Measurements from ENCODE around the gene ANO5. TPM values are rescaled to one million over a fixed set of nuclear protein-coding genes. Genes with fewer than 3 reads are reported as not detected.

The ANO5 gene
- total RNA-seq, 1 experiment from 2014 or later: 1.1 TPM

- Histone ChIP-seq H3K9ac (ENCODE audit: low read length) (no peak overlapping the region), H3K79me2 (ENCODE audit: insufficient read depth, low read length) (no peaks in the 10 kb centered on the region), H3K9me3 (ENCODE audit: control insufficient read depth in 1 of 2, insufficient read depth in 1 of 2, low read depth in 1 of 2, low read length in 2 of 2) (no peaks in the 10 kb centered on the region), H2AFZ (ENCODE audit: low read depth, low read length, poor library complexity, severe bottlenecking) (no peak overlapping the region), H3K4me2 (ENCODE audit: low read length) (no peak overlapping the region), H3K9me2 (ENCODE audit: insufficient read depth) (no peaks in the 10 kb centered on the region), H3K27me3 (ENCODE audit: insufficient read depth, low read length) (no peaks in the 10 kb centered on the region), H3K27ac (ENCODE audit: low read depth, low read length) (no peak overlapping the region), H4K20me1 (ENCODE audit: insufficient read depth) (no peaks in the 10 kb centered on the region), H3K4me1 (ENCODE audit: control insufficient read depth in 1 of 2, insufficient read depth in 2 of 2, low read length in 2 of 2) (peaks cover 0 to 8% of the 10 kb centered on the region in 2 experiments; a peak in 1 of 4 replicates), H3K4me3 (replicated peaks in 1 of 2; ENCODE audit: low read depth in 1 of 2, low read length in 2 of 2) (no peak overlapping the region), H3K36me3 (ENCODE audit: control insufficient read depth in 1 of 2, insufficient read depth in 2 of 2, low read length in 2 of 2) (no peaks in the 10 kb centered on the region)
- no peak for TF ChIP-seq CEBPB (IDR thresholded peaks at IDR 0.05; ENCODE audit: low read depth)
- no peak for TF ChIP-seq JUND (IDR thresholded peaks at IDR 0.05)
- TF ChIP-seq ZNF274 (IDR thresholded peaks at IDR 0.05; ENCODE audit: low read depth, low read length): no peak
- TF ChIP-seq MAX (IDR thresholded peaks at IDR 0.05): no peak
- no peak for TF ChIP-seq POLR2A (IDR thresholded peaks at IDR 0.05; ENCODE audit: borderline replicate concordance, extremely low read depth, insufficient read depth, insufficient read length)
- TF ChIP-seq EGR1 (IDR thresholded peaks at IDR 0.05; ENCODE audit: low read depth): no peak
- no peak for TF ChIP-seq EZH2phosphoT487 (IDR thresholded peaks at IDR 0.05; ENCODE audit: borderline replicate concordance)
- no peak for TF ChIP-seq TCF7L2 (IDR thresholded peaks at IDR 0.05; ENCODE audit: borderline replicate concordance, extremely low read depth, insufficient read depth, insufficient read length)
- no peak for TF ChIP-seq CTCF (IDR thresholded peaks at IDR 0.05 in 2 of 3, conservative IDR thresholded peaks at IDR 0.05 in 1 of 3; ENCODE audit: borderline replicate concordance in 1 of 3, insufficient read depth in 1 of 3, low read depth in 2 of 3, low read length in 2 of 3)
- TF ChIP-seq ATF3 (IDR thresholded peaks at IDR 0.05): no peak
- no peak for TF ChIP-seq SRF (IDR thresholded peaks at IDR 0.05; ENCODE audit: low read depth)
- TF ChIP-seq ZBTB33 (IDR thresholded peaks at IDR 0.05; ENCODE audit: extremely low read depth, insufficient replicate concordance, low read length): no peak
- no peak for TF ChIP-seq CBX3 (IDR thresholded peaks at IDR 0.05; ENCODE audit: low read depth)
- no peak for TF ChIP-seq SIN3A (IDR thresholded peaks at IDR 0.05; ENCODE audit: low read depth)
- no peak for TF ChIP-seq REST (IDR thresholded peaks at IDR 0.05; ENCODE audit: low read depth)
- no peak for TF ChIP-seq YY1 (IDR thresholded peaks at IDR 0.05; ENCODE audit: extremely low read depth, insufficient replicate concordance, low read depth, low read length)
- no peak for TF ChIP-seq FOSL1 (IDR thresholded peaks at IDR 0.05; ENCODE audit: low read depth)
- no peak for TF ChIP-seq EZH2 (IDR thresholded peaks at IDR 0.05)
- no TSS peak for BruUV-seq (replicated peaks)
- intact Hi-C loops (cut with micrococcal nuclease): no loop called here
- ChIA-PET POLR2A (no interaction called here), CTCF (no interaction called here), RAD21 (ENCODE audit: low non-redundant PET in 1 of 2, low total read pairs in 2 of 2, uncharacterized antibody in 2 of 2, unreplicated experiment in 2 of 2) (no interaction called here)
- ATAC-seq (no peak), DNase-seq (ENCODE audit: low read depth, low spot score) (no peak)
These were observed 3.2 kb upstream of the ANO5 start for GRCh38 chr11:22189660-22190059.

Measured in HCT116 (cell line).